ENCODE measurements around the gene TERT. TPM values are rescaled to one million over a fixed set of nuclear protein-coding genes. Genes with fewer than 3 reads are reported as not detected.

Gene TERT
- total and polyA plus RNA-seq, 2 of the 13 experiments (the other 11 are each of a cell fraction or from before 2014, with no cell fraction given), result 4.3 to 5.9 TPM

- TF ChIP-seq NFAT5 (CRISPR knock-in tag; IDR thresholded peaks at IDR 0.05) (no peak), TBP (CRISPR knock-in tag; IDR thresholded peaks at IDR 0.05) (no peak), ZNF160 (CRISPR knock-in tag; IDR thresholded peaks at IDR 0.05) (no peak), ATF4 (CRISPR knock-in tag; IDR thresholded peaks at IDR 0.05) (no peak), ZBTB38 (CRISPR knock-in tag; IDR thresholded peaks at IDR 0.05) (no peak), ZNF607 (CRISPR knock-in tag; IDR thresholded peaks at IDR 0.05; ENCODE audit: borderline replicate concordance) (no peak)
- TF ChIP-seq, protein P1, sequence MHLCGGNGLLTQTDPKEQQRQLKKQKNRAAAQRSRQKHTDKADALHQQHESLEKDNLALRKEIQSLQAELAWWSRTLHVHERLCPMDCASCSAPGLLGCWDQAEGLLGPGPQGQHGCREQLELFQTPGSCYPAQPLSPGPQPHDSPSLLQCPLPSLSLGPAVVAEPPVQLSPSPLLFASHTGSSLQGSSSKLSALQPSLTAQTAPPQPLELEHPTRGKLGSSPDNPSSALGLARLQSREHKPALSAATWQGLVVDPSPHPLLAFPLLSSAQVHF (CRISPR knock-in tag; IDR thresholded peaks at IDR 0.05), result no peak
Observed at GRCh38 chr5:1297243-1297642, 2.4 kb upstream of the TERT start (continued).

Data from HepG2 (cell line).